PFSK-1 (cell line): Measurements from ENCODE around the gene RPL12.

Experiments used
- FOXP2 ChIP-seq: optimal IDR thresholded peaks from 2 replicates; pipeline ENCODE3; 2011; ENCODE audit warnings: borderline replicate concordance, control low read depth, inconsistent platforms; ENCODE audit not compliant: insufficient read depth; ENCODE audit errors: extremely low read length, extremely low read depth
- POLR2AphosphoS5 ChIP-seq: IDR thresholded peaks from 2 replicates; pipeline ENCODE4 v1.6.1; 2012; ENCODE audit warnings: low read depth, mild to moderate bottlenecking, control low read depth, low read length, moderate library complexity
- REST ChIP-seq, 2 experiments: IDR thresholded peaks; 2 replicates each; pipeline versions ENCODE4 v1.6.1 to v1.8.0; 2011 to 2012; ENCODE audit warnings: low read depth in 2 of 2, low read length in 2 of 2, control low read depth in 1 of 2, inconsistent platforms in 1 of 2, mild to moderate bottlenecking in 1 of 2, moderate library complexity in 1 of 2; ENCODE audit not compliant: insufficient read depth in 1 of 2
- SIN3A ChIP-seq: IDR thresholded peaks from 2 replicates; pipeline ENCODE4 v1.6.1; 2012; ENCODE audit warnings: mild to moderate bottlenecking, low read length, moderate library complexity, borderline replicate concordance; ENCODE audit not compliant: insufficient read depth
- TAF1 ChIP-seq: IDR thresholded peaks from 2 replicates; pipeline ENCODE4 v1.6.1; 2012; ENCODE audit warnings: low read length, control low read depth, borderline replicate concordance; ENCODE audit not compliant: insufficient read depth

The RPL12 gene

GRCh38 chr9:127474592-127474991, 23.4 kb upstream of the RPL12 start:
- TF ChIP-seq TAF1 = no peak
- no peak for TF ChIP-seq POLR2AphosphoS5
- TF ChIP-seq SIN3A = no peak
- no peak for TF ChIP-seq FOXP2
- no peak for TF ChIP-seq REST (IDR thresholded peaks at IDR 0.05; ENCODE audit: insufficient read depth in 1 of 2, low read depth in 2 of 2, low read length in 2 of 2)

GRCh38 chr9:127473932-127474331, 22.7 kb upstream of the RPL12 start:
- TF ChIP-seq TAF1 (no peak), SIN3A (no peak), FOXP2 (no peak), REST (IDR thresholded peaks at IDR 0.05; ENCODE audit: insufficient read depth in 1 of 2, low read depth in 2 of 2, low read length in 2 of 2) (no peak), POLR2AphosphoS5 (no peak)

- TF ChIP-seq FOXP2 (no peak), TAF1 (no peak), REST (IDR thresholded peaks at IDR 0.05; ENCODE audit: insufficient read depth in 1 of 2, low read depth in 2 of 2, low read length in 2 of 2) (no peak), SIN3A (no peak), POLR2AphosphoS5 (no peak)
Measured at GRCh38 chr9:127473501-127473900, 22.3 kb upstream of the RPL12 start.

- TF ChIP-seq FOXP2 (no peak), TAF1 (no peak), SIN3A (no peak), POLR2AphosphoS5 (no peak), REST (IDR thresholded peaks at IDR 0.05; ENCODE audit: insufficient read depth in 1 of 2, low read depth in 2 of 2, low read length in 2 of 2) (no peak)
Measured at GRCh38 chr9:127470662-127471061, 19.5 kb upstream of the RPL12 start.

GRCh38 chr9:127467621-127468020, 16.4 kb upstream of the RPL12 start:
- TF ChIP-seq REST (IDR thresholded peaks at IDR 0.05; ENCODE audit: insufficient read depth in 1 of 2, low read depth in 2 of 2, low read length in 2 of 2) (no peak), FOXP2 (no peak), TAF1 (no peak), SIN3A (no peak), POLR2AphosphoS5 (no peak)
